ENCODE data around the gene PODN. TPM values are rescaled to one million over a fixed set of nuclear protein-coding genes. Genes with fewer than 3 reads are reported as not detected.

Gene PODN
- total RNA-seq: 245 TPM

- H3K27ac ChIP-seq: peak within 1 kb of the TSS; percentile 51 to 55
- DNase-seq (ENCODE audit: low spot score in 2 of 2): no peak
Observed at GRCh38 chr1:53061859-53062707, at the start of gene PODN. Gene PODN, plus strand, starts transcription at chr1:53062213. Its CDS starts 7,643 bp downstream, at chr1:53069856.

GRCh38 chr1:53014791-53015507, 47.1 kb upstream of the PODN start:
- Histone ChIP-seq H3K36me3 (peaks cover 2 to 7% of the 10 kb centered on the region in 2 donors), H3K27ac (peak overlapping the region in 1 of 2 donors; percentile 3), H3K4me1 (peaks cover 0 to 5% of the 10 kb centered on the region in 2 donors), H3K27me3 (no peaks in the 10 kb centered on the region), H3K9me3 (no peaks in the 10 kb centered on the region), H3K4me3 (peak overlapping the region; percentile 50 to 68)
- no peak for TF ChIP-seq CTCF (IDR thresholded peaks at IDR 0.05)
- peak; percentile 24 to 86 for DNase-seq (ENCODE audit: low spot score in 2 of 2)
- intact Hi-C loops (cut with DNase I): loop anchor here (10.0 kb wide), 1 partner anchor 170 kb away; no protein-coding TSS in a partner anchor

More at GRCh38 chr1:53061859-53062707, at the start of gene PODN:
- Histone ChIP-seq H3K4me1 (peaks cover 5 to 11% of the 10 kb centered on the region in 2 donors), H3K9me3 (no peaks in the 10 kb centered on the region), H3K27me3 (no peaks in the 10 kb centered on the region), H3K4me3 (peak within 1 kb of the TSS; percentile 63 to 93), H3K36me3 (no peaks in the 10 kb centered on the region)
- TF ChIP-seq CTCF (IDR thresholded peaks at IDR 0.05): no peak
- intact Hi-C loops (cut with DNase I): no loop called here

GRCh38 chr1:53015508-53015860, 46.5 kb upstream of the PODN start:
- H3K9me3 ChIP-seq: no peaks in the 10 kb centered on the region
- peak overlapping the region; percentile 50 to 68 for H3K4me3 ChIP-seq
- no peaks in the 10 kb centered on the region for H3K27me3 ChIP-seq
- peaks cover 2 to 7% of the 10 kb centered on the region in 2 donors for H3K36me3 ChIP-seq
- no peak for DNase-seq (ENCODE audit: low spot score in 2 of 2)
- TF ChIP-seq CTCF (IDR thresholded peaks at IDR 0.05): no peak
- peaks cover 0 to 5% of the 10 kb centered on the region in 2 donors for H3K4me1 ChIP-seq
- intact Hi-C loops (cut with DNase I): loop anchor here (10.0 kb wide), 1 partner anchor 169 kb away; no protein-coding TSS in a partner anchor
- no peak overlapping the region for H3K27ac ChIP-seq

- Histone ChIP-seq H3K4me1 (peaks cover 0 to 5% of the 10 kb centered on the region in 2 donors), H3K36me3 (peaks cover 2 to 7% of the 10 kb centered on the region in 2 donors), H3K27ac (no peak overlapping the region), H3K27me3 (no peaks in the 10 kb centered on the region), H3K4me3 (no peak overlapping the region), H3K9me3 (no peaks in the 10 kb centered on the region)
- intact Hi-C loops (cut with DNase I): loop anchor here (10.0 kb wide), 1 partner anchor 168 kb away; no protein-coding TSS in a partner anchor
- no peak for DNase-seq (ENCODE audit: low spot score in 2 of 2)
- TF ChIP-seq CTCF (IDR thresholded peaks at IDR 0.05): no peak
Observed at GRCh38 chr1:53016705-53017104, 45.3 kb upstream of the PODN start.

GRCh38 chr1:53020588-53020987, 41.4 kb upstream of the PODN start:
- Histone ChIP-seq H3K9me3 (no peaks in the 10 kb centered on the region), H3K36me3 (peaks cover 2 to 7% of the 10 kb centered on the region in 2 donors), H3K27ac (no peak overlapping the region), H3K27me3 (no peaks in the 10 kb centered on the region), H3K4me1 (peaks cover 0 to 5% of the 10 kb centered on the region in 2 donors), H3K4me3 (no peak overlapping the region)
- no peak for TF ChIP-seq CTCF (IDR thresholded peaks at IDR 0.05)
- intact Hi-C loops (cut with DNase I): no loop called here
- no peak for DNase-seq (ENCODE audit: low spot score in 2 of 2)

Measured in ascending aorta (tissue), 2 donors.